Astrocyte (in vitro differentiated cells and primary cell): Measurements from ENCODE around the gene C1orf56. TPM values are rescaled to one million over a fixed set of nuclear protein-coding genes. Genes with fewer than 3 reads are reported as not detected.

Source experiments
- DNase-seq: peaks from one replicate; pipeline ENCODE4 v3.0.0-alpha.2; 2010; ENCODE audit warnings: low read depth
- FAIRE-seq: peaks from 2 replicates; lab custom pipeline; 2011; peaks lifted over from hg19 to GRCh38; lab: Jason Lieb, UNC
- H2AFZ ChIP-seq: 2 replicates; pipeline ENCODE4 v1.6.0; 2012; ENCODE audit warnings: low read depth, low read length, inconsistent platforms
- H3K27ac ChIP-seq: 2 replicates; pipeline ENCODE4 v1.5.1; 2011; ENCODE audit warnings: low read depth, low read length, inconsistent platforms
- H3K27me3 ChIP-seq: 2 replicates; pipeline ENCODE4 v1.6.0; 2011; ENCODE audit warnings: low read length, inconsistent platforms; ENCODE audit not compliant: insufficient read depth
- H3K36me3 ChIP-seq: 2 replicates; pipeline ENCODE4 v1.5.1; 2011; ENCODE audit warnings: low read length, inconsistent platforms; ENCODE audit not compliant: insufficient read depth
- H3K4me1 ChIP-seq: 2 replicates; pipeline ENCODE4 v1.5.1; 2011; ENCODE audit warnings: low read length, inconsistent platforms; ENCODE audit not compliant: insufficient read depth
- H3K4me2 ChIP-seq: 2 replicates; pipeline ENCODE4 v1.6.0; 2012; ENCODE audit warnings: low read length, inconsistent platforms
- H3K4me3 ChIP-seq: 2 replicates; pipeline ENCODE4 v1.5.1; 2011; ENCODE audit warnings: low read depth, mild to moderate bottlenecking, low read length, inconsistent platforms; ENCODE audit not compliant: insufficient read depth
- H3K79me2 ChIP-seq: 2 replicates; pipeline ENCODE4 v1.6.0; 2012; ENCODE audit warnings: mild to moderate bottlenecking, low read length, inconsistent platforms; ENCODE audit not compliant: insufficient read depth
- H3K9ac ChIP-seq: 2 replicates; pipeline ENCODE4 v1.6.0; 2012; ENCODE audit warnings: mild to moderate bottlenecking, low read length, inconsistent platforms
- H3K9me3 ChIP-seq: 2 replicates; pipeline ENCODE4 v1.5.1; 2012; ENCODE audit warnings: low read depth, mild to moderate bottlenecking, low read length, inconsistent platforms; ENCODE audit not compliant: insufficient read depth
- H4K20me1 ChIP-seq: 2 replicates; pipeline ENCODE4 v1.6.0; 2012; ENCODE audit warnings: low read length, inconsistent platforms; ENCODE audit not compliant: insufficient read depth
- H3K27ac Mint-ChIP-seq: one replicate; pipeline ENCODE4 v1.8.0; 2021; ENCODE audit warnings: mild to moderate bottlenecking, mixed read lengths; ENCODE audit not compliant: unreplicated experiment
- H3K27me3 Mint-ChIP-seq: one replicate; pipeline ENCODE4 v1.8.0; 2021; ENCODE audit warnings: low read depth, mixed read lengths; ENCODE audit not compliant: unreplicated experiment
- H3K36me3 Mint-ChIP-seq: one replicate; pipeline ENCODE4 v1.8.0; 2021; ENCODE audit warnings: low read depth, mixed read lengths; ENCODE audit not compliant: unreplicated experiment
- H3K4me1 Mint-ChIP-seq: one replicate; pipeline ENCODE4 v1.8.0; 2021; ENCODE audit warnings: low read depth, mixed read lengths; ENCODE audit not compliant: unreplicated experiment
- H3K4me3 Mint-ChIP-seq: one replicate; pipeline ENCODE4 v1.8.0; 2021; ENCODE audit warnings: mild to moderate bottlenecking, moderate library complexity, mixed read lengths; ENCODE audit not compliant: unreplicated experiment
- H3K9me3 Mint-ChIP-seq: one replicate; pipeline ENCODE4 v1.8.0; 2021; ENCODE audit warnings: mild to moderate bottlenecking, mixed read lengths; ENCODE audit not compliant: unreplicated experiment
- EZH2 ChIP-seq: IDR thresholded peaks from 2 replicates; pipeline ENCODE4 v1.6.1; 2012; ENCODE audit warnings: mild to moderate bottlenecking, low read length, inconsistent platforms; ENCODE audit not compliant: insufficient read depth
- total RNA-seq: library from RNA; stranded (reverse); gene quantifications from 2 replicates; pipeline ENCODE4 v1.2.1, GENCODE V29; 2021
- TF ChIP-seq, protein P1 (sequence below): IDR thresholded peaks from 2 replicates; pipeline ENCODE4 v1.5.1; 2011; ENCODE audit warnings: low read depth, mild to moderate bottlenecking, inconsistent platforms, low read length, moderate library complexity; ENCODE audit not compliant: insufficient read depth

Gene C1orf56
- total RNA-seq, 1 donor from 2014 or later: 1.3 TPM

- no peaks in the 10 kb centered on the region for H3K9me3 ChIP-seq
- FAIRE-seq (no peak), DNase-seq (no peak)
- H2AFZ ChIP-seq: no peak overlapping the region
- H3K27ac ChIP-seq: no peak overlapping the region
- H3K9ac ChIP-seq: no peak overlapping the region
- H3K27me3 ChIP-seq: no peaks in the 10 kb centered on the region
- H3K4me1 Mint-ChIP-seq: no peaks in the 10 kb centered on the region
- no peaks in the 10 kb centered on the region for H3K36me3 Mint-ChIP-seq
- H3K4me3 Mint-ChIP-seq: no peak overlapping the region
- H3K4me2 ChIP-seq: no peak overlapping the region
- H4K20me1 ChIP-seq: no peaks in the 10 kb centered on the region
- H3K27me3 Mint-ChIP-seq: no peaks in the 10 kb centered on the region
- no peak overlapping the region for H3K4me3 ChIP-seq
- no peaks in the 10 kb centered on the region for H3K4me1 ChIP-seq
- TF ChIP-seq EZH2: no peak
- TF ChIP-seq, protein P1, sequence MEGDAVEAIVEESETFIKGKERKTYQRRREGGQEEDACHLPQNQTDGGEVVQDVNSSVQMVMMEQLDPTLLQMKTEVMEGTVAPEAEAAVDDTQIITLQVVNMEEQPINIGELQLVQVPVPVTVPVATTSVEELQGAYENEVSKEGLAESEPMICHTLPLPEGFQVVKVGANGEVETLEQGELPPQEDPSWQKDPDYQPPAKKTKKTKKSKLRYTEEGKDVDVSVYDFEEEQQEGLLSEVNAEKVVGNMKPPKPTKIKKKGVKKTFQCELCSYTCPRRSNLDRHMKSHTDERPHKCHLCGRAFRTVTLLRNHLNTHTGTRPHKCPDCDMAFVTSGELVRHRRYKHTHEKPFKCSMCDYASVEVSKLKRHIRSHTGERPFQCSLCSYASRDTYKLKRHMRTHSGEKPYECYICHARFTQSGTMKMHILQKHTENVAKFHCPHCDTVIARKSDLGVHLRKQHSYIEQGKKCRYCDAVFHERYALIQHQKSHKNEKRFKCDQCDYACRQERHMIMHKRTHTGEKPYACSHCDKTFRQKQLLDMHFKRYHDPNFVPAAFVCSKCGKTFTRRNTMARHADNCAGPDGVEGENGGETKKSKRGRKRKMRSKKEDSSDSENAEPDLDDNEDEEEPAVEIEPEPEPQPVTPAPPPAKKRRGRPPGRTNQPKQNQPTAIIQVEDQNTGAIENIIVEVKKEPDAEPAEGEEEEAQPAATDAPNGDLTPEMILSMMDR: no peak
- no peaks in the 10 kb centered on the region for H3K36me3 ChIP-seq
- H3K27ac Mint-ChIP-seq: no peak overlapping the region
- no peaks in the 10 kb centered on the region for H3K9me3 Mint-ChIP-seq
- no peaks in the 10 kb centered on the region for H3K79me2 ChIP-seq
Measured at GRCh38 chr1:151098126-151098525, 50.6 kb downstream of the C1orf56 start.

Other genes starting within 250 kb of the C1orf56 start
- 3.9 and 4.0 TPM in 2 replicates for gene CTSK, start 239.5 kb upstream of the C1orf56 start, total RNA-seq
- 24.1 and 25.8 TPM in 2 replicates for gene ARNT, start 171.2 kb upstream of the C1orf56 start, total RNA-seq
- gene CTXND2, start 160.6 kb upstream of the C1orf56 start, total RNA-seq: not detected in 2 replicates
- gene SETDB1, start 121.4 kb upstream of the C1orf56 start, total RNA-seq: 28.4 and 30.0 TPM in 2 replicates
- gene CERS2, start 72.9 kb upstream of the C1orf56 start, total RNA-seq: 177 and 189 TPM in 2 replicates
- not detected in 2 replicates for gene ANXA9, start 65.5 kb upstream of the C1orf56 start, total RNA-seq
- gene MINDY1, start 40.8 kb upstream of the C1orf56 start, total RNA-seq: 8.5 and 8.8 TPM in 2 replicates
- gene PRUNE1, start 39.3 kb upstream of the C1orf56 start, total RNA-seq: 14.3 and 17.6 TPM in 2 replicates
- gene BNIPL, start 11.2 kb upstream of the C1orf56 start, total RNA-seq: 0.29 and 0.73 TPM in 2 replicates
- 107 and 116 TPM in 2 replicates for gene CDC42SE1, start 11.9 kb downstream of the C1orf56 start, total RNA-seq
- gene MLLT11, start 12.6 kb downstream of the C1orf56 start, total RNA-seq: 69.3 and 77.4 TPM in 2 replicates
- 3.6 and 3.8 TPM in 2 replicates for gene GABPB2, start 23.0 kb downstream of the C1orf56 start, total RNA-seq
- gene SEMA6C, start 98.9 kb downstream of the C1orf56 start, total RNA-seq: 7.4 and 7.5 TPM in 2 replicates
- not detected in 2 replicates for gene TNFAIP8L2, start 108.9 kb downstream of the C1orf56 start, total RNA-seq
- gene LYSMD1, start 118.2 kb downstream of the C1orf56 start, total RNA-seq: 9.5 and 9.9 TPM in 2 replicates
- 64.3 and 66.5 TPM in 2 replicates for gene SCNM1, start 118.4 kb downstream of the C1orf56 start, total RNA-seq
- 1.4 TPM in 1 of 2 replicates, not detected in the other for gene TMOD4, start 128.2 kb downstream of the C1orf56 start, total RNA-seq
- 59.0 and 62.2 TPM in 2 replicates for gene VPS72, start 142.4 kb downstream of the C1orf56 start, total RNA-seq
- 104 and 121 TPM in 2 replicates for gene PIP5K1A, start 150.8 kb downstream of the C1orf56 start, total RNA-seq
- 154 and 171 TPM in 2 replicates for gene PSMD4, start 207.0 kb downstream of the C1orf56 start, total RNA-seq
- gene ZNF687, start 234.5 kb downstream of the C1orf56 start, total RNA-seq: 15.4 and 19.1 TPM in 2 replicates